ENCODE measurements around the gene SHROOM2. TPM values are rescaled to one million over a fixed set of nuclear protein-coding genes. Genes with fewer than 3 reads are reported as not detected.
A peak's percentile ranks its signal among the peaks of the same experiment; 100 is the strongest.

The SHROOM2 gene
- polyA plus RNA-seq, 4 donors, result 0.45 to 8.9 (median 0.97) TPM

- peaks cover 0 to 7% (median 0%) of the 10 kb centered on the region in 3 donors for H3K36me3 ChIP-seq (ENCODE audit: control insufficient read depth in 3 of 3, insufficient read depth in 2 of 3, low read depth in 1 of 3, low read length in 3 of 3)
- H3K9me3 ChIP-seq (ENCODE audit: control insufficient read depth in 2 of 2, insufficient read depth in 1 of 2, low read depth in 1 of 2, low read length in 1 of 2), result no peaks in the 10 kb centered on the region
- no peak for DNase-seq
- H3K4me3 ChIP-seq (ENCODE audit: low read depth in 1 of 3, low read length in 3 of 3), result no peak overlapping the region
- FAIRE-seq, result no peak
- peaks cover 0 to 4% (median 0%) of the 10 kb centered on the region in 3 donors for H3K27me3 ChIP-seq (ENCODE audit: control insufficient read depth in 3 of 3, insufficient read depth in 3 of 3, low read length in 3 of 3)
- 92 to 95% (median 95%) methylated on average over 12 of the region's 12 CpGs for WGBS, 3 donors
- no peaks in the 10 kb centered on the region for H3K4me1 ChIP-seq (ENCODE audit: control insufficient read depth in 3 of 3, insufficient read depth in 2 of 3, low read depth in 1 of 3, low read length in 2 of 3)
- no peak overlapping the region for H3K27ac ChIP-seq (ENCODE audit: low read depth in 1 of 3, low read length in 2 of 3)
Observed at GRCh38 chrX:9873360-9873759, 87.1 kb downstream of the SHROOM2 start.

- Histone ChIP-seq H3K27me3 (ENCODE audit: control insufficient read depth in 3 of 3, insufficient read depth in 3 of 3, low read length in 3 of 3) (peaks cover 0 to 4% (median 0%) of the 10 kb centered on the region in 3 donors), H3K27ac (ENCODE audit: low read depth in 1 of 3, low read length in 2 of 3) (no peak overlapping the region), H3K4me3 (ENCODE audit: low read depth in 1 of 3, low read length in 3 of 3) (no peak overlapping the region), H3K4me1 (ENCODE audit: control insufficient read depth in 3 of 3, insufficient read depth in 2 of 3, low read depth in 1 of 3, low read length in 2 of 3) (no peaks in the 10 kb centered on the region), H3K36me3 (ENCODE audit: control insufficient read depth in 3 of 3, insufficient read depth in 2 of 3, low read depth in 1 of 3, low read length in 3 of 3) (peaks cover 0 to 7% (median 0%) of the 10 kb centered on the region in 3 donors), H3K9me3 (ENCODE audit: control insufficient read depth in 2 of 2, insufficient read depth in 1 of 2, low read depth in 1 of 2, low read length in 1 of 2) (no peaks in the 10 kb centered on the region)
- 48 to 57% (median 50%) methylated on average over 9 of the region's 9 CpGs for WGBS, 3 donors
- FAIRE-seq (no peak), DNase-seq (peak in 1 of 2 donors; percentile 35)
Observed at GRCh38 chrX:9873952-9874351, 87.7 kb downstream of the SHROOM2 start.

GRCh38 chrX:9874483-9874882 is 88.3 kb downstream of the SHROOM2 start:
- Histone ChIP-seq H3K4me3 (ENCODE audit: low read depth in 1 of 3, low read length in 3 of 3) (no peak overlapping the region), H3K4me1 (ENCODE audit: control insufficient read depth in 3 of 3, insufficient read depth in 2 of 3, low read depth in 1 of 3, low read length in 2 of 3) (no peaks in the 10 kb centered on the region), H3K27me3 (ENCODE audit: control insufficient read depth in 3 of 3, insufficient read depth in 3 of 3, low read length in 3 of 3) (peaks cover 0 to 4% (median 0%) of the 10 kb centered on the region in 3 donors), H3K9me3 (ENCODE audit: control insufficient read depth in 2 of 2, insufficient read depth in 1 of 2, low read depth in 1 of 2, low read length in 1 of 2) (no peaks in the 10 kb centered on the region), H3K27ac (ENCODE audit: low read depth in 1 of 3, low read length in 2 of 3) (no peak overlapping the region), H3K36me3 (ENCODE audit: control insufficient read depth in 3 of 3, insufficient read depth in 2 of 3, low read depth in 1 of 3, low read length in 3 of 3) (peaks cover 0 to 7% (median 0%) of the 10 kb centered on the region in 3 donors)
- FAIRE-seq, result no peak
- WGBS, 3 donors, result 80 to 85% (median 85%) methylated on average over 6 of the region's 6 CpGs
- no peak for DNase-seq

GRCh38 chrX:9875801-9876200 is 89.6 kb downstream of the SHROOM2 start:
- DNase-seq (no peak), FAIRE-seq (no peak)
- no peak overlapping the region for H3K27ac ChIP-seq (ENCODE audit: low read depth in 1 of 3, low read length in 2 of 3)
- peaks cover 0 to 4% (median 0%) of the 10 kb centered on the region in 3 donors for H3K27me3 ChIP-seq (ENCODE audit: control insufficient read depth in 3 of 3, insufficient read depth in 3 of 3, low read length in 3 of 3)
- no peaks in the 10 kb centered on the region for H3K4me1 ChIP-seq (ENCODE audit: control insufficient read depth in 3 of 3, insufficient read depth in 2 of 3, low read depth in 1 of 3, low read length in 2 of 3)
- H3K4me3 ChIP-seq (ENCODE audit: low read depth in 1 of 3, low read length in 3 of 3), result no peak overlapping the region
- WGBS, 3 donors, result 64 to 73% (median 66%) methylated on average over 3 of the region's 3 CpGs
- H3K36me3 ChIP-seq (ENCODE audit: control insufficient read depth in 3 of 3, insufficient read depth in 2 of 3, low read depth in 1 of 3, low read length in 3 of 3), result peaks cover 0 to 7% (median 0%) of the 10 kb centered on the region in 3 donors
- no peaks in the 10 kb centered on the region for H3K9me3 ChIP-seq (ENCODE audit: control insufficient read depth in 2 of 2, insufficient read depth in 1 of 2, low read depth in 1 of 2, low read length in 1 of 2)

GRCh38 chrX:9876201-9876600 is 90.0 kb downstream of the SHROOM2 start:
- peaks cover 0 to 3% (median 0%) of the 10 kb centered on the region in 3 donors for H3K4me1 ChIP-seq (ENCODE audit: control insufficient read depth in 3 of 3, insufficient read depth in 2 of 3, low read depth in 1 of 3, low read length in 2 of 3)
- FAIRE-seq (no peak), DNase-seq (no peak)
- H3K27me3 ChIP-seq (ENCODE audit: control insufficient read depth in 3 of 3, insufficient read depth in 3 of 3, low read length in 3 of 3), result peaks cover 0 to under 1% (median 0%) of the 10 kb centered on the region in 3 donors
- 72 to 83% (median 73%) methylated on average over 4 of the region's 4 CpGs for WGBS, 3 donors
- H3K4me3 ChIP-seq (ENCODE audit: low read depth in 1 of 3, low read length in 3 of 3), result no peak overlapping the region
- H3K27ac ChIP-seq (ENCODE audit: low read depth in 1 of 3, low read length in 2 of 3), result no peak overlapping the region
- no peaks in the 10 kb centered on the region for H3K9me3 ChIP-seq (ENCODE audit: control insufficient read depth in 2 of 2, insufficient read depth in 1 of 2, low read depth in 1 of 2, low read length in 1 of 2)
- H3K36me3 ChIP-seq (ENCODE audit: control insufficient read depth in 3 of 3, insufficient read depth in 2 of 3, low read depth in 1 of 3, low read length in 3 of 3), result peaks cover 0 to 7% (median 0%) of the 10 kb centered on the region in 3 donors

GRCh38 chrX:9878146-9878820 is 92.1 kb downstream of the SHROOM2 start:
- Histone ChIP-seq H3K27me3 (ENCODE audit: control insufficient read depth in 3 of 3, insufficient read depth in 3 of 3, low read length in 3 of 3) (no peaks in the 10 kb centered on the region), H3K4me1 (ENCODE audit: control insufficient read depth in 3 of 3, insufficient read depth in 2 of 3, low read depth in 1 of 3, low read length in 2 of 3) (peaks cover 0 to 19% (median 0%) of the 10 kb centered on the region in 3 donors), H3K36me3 (ENCODE audit: control insufficient read depth in 3 of 3, insufficient read depth in 2 of 3, low read depth in 1 of 3, low read length in 3 of 3) (peaks cover 0 to 7% (median 0%) of the 10 kb centered on the region in 3 donors), H3K4me3 (ENCODE audit: low read depth in 1 of 3, low read length in 3 of 3) (no peak overlapping the region), H3K27ac (ENCODE audit: low read depth in 1 of 3, low read length in 2 of 3) (no peak overlapping the region), H3K9me3 (ENCODE audit: control insufficient read depth in 2 of 2, insufficient read depth in 1 of 2, low read depth in 1 of 2, low read length in 1 of 2) (no peaks in the 10 kb centered on the region)
- DNase-seq, result no peak
- no peak for FAIRE-seq
- 61 to 84% (median 82%) methylated on average over 12 of the region's 12 CpGs for WGBS, 3 donors

- H3K36me3 ChIP-seq (ENCODE audit: control insufficient read depth in 3 of 3, insufficient read depth in 2 of 3, low read depth in 1 of 3, low read length in 3 of 3), result peaks cover 0 to 4% (median 0%) of the 10 kb centered on the region in 3 donors
- H3K4me3 ChIP-seq (ENCODE audit: low read depth in 1 of 3, low read length in 3 of 3), result no peak overlapping the region
- peaks cover 0 to 19% (median 0%) of the 10 kb centered on the region in 3 donors for H3K4me1 ChIP-seq (ENCODE audit: control insufficient read depth in 3 of 3, insufficient read depth in 2 of 3, low read depth in 1 of 3, low read length in 2 of 3)
- FAIRE-seq (no peak), DNase-seq (no peak)
- no peak overlapping the region for H3K27ac ChIP-seq (ENCODE audit: low read depth in 1 of 3, low read length in 2 of 3)
- H3K27me3 ChIP-seq (ENCODE audit: control insufficient read depth in 3 of 3, insufficient read depth in 3 of 3, low read length in 3 of 3), result no peaks in the 10 kb centered on the region
- H3K9me3 ChIP-seq (ENCODE audit: control insufficient read depth in 2 of 2, insufficient read depth in 1 of 2, low read depth in 1 of 2, low read length in 1 of 2), result no peaks in the 10 kb centered on the region
- 77 to 92% (median 89%) methylated on average over 13 of the region's 13 CpGs for WGBS, 3 donors
Observed at GRCh38 chrX:9880237-9880636, 94.0 kb downstream of the SHROOM2 start.

- H3K27me3 ChIP-seq (ENCODE audit: control insufficient read depth in 3 of 3, insufficient read depth in 3 of 3, low read length in 3 of 3), result no peaks in the 10 kb centered on the region
- H3K4me1 ChIP-seq (ENCODE audit: control insufficient read depth in 3 of 3, insufficient read depth in 2 of 3, low read depth in 1 of 3, low read length in 2 of 3), result peaks cover 0 to 19% (median 0%) of the 10 kb centered on the region in 3 donors
- WGBS, 3 donors, result 29 to 74% (median 57%) methylated on average over 7 of the region's 7 CpGs
- FAIRE-seq (no peak), DNase-seq (peak in 1 of 2 donors; percentile 58)
- H3K4me3 ChIP-seq (ENCODE audit: low read depth in 1 of 3, low read length in 3 of 3), result no peak overlapping the region
- H3K9me3 ChIP-seq (ENCODE audit: control insufficient read depth in 2 of 2, insufficient read depth in 1 of 2, low read depth in 1 of 2, low read length in 1 of 2), result no peaks in the 10 kb centered on the region
- H3K27ac ChIP-seq (ENCODE audit: low read depth in 1 of 3, low read length in 2 of 3), result no peak overlapping the region
- H3K36me3 ChIP-seq (ENCODE audit: control insufficient read depth in 3 of 3, insufficient read depth in 2 of 3, low read depth in 1 of 3, low read length in 3 of 3), result peaks cover 0 to 4% (median 0%) of the 10 kb centered on the region in 3 donors
Observed at GRCh38 chrX:9880870-9881269, 94.6 kb downstream of the SHROOM2 start.

Data from small intestine (tissue), 7 donors.